Common myeloid progenitor, CD34-positive (primary cell): ENCODE measurements around the gene TRAF7.

Experiments used
- CTCF ChIA-PET: fragments of 350-600 bp; sonication (Branson Sonifier 250); formaldehyde crosslinking; loops from one replicate; lab custom pipeline; 2021; ENCODE audit warnings: antibody characterized with exemption; lab: Charles Lee
- POLR2A ChIA-PET: fragments of 350-600 bp; sonication (Branson Sonifier 250); formaldehyde crosslinking; loops from one replicate; lab custom pipeline; 2021; ENCODE audit warnings: antibody characterized with exemption; lab: Charles Lee
- DNase-seq, 3 donors: peaks; one replicate each; pipeline versions ENCODE4 v3.0.0 to v3.0.0-alpha.2; 2013
- H3K27ac ChIP-seq, 2 experiments: 1 replicate in 1 of 2; 2 replicates in 1 of 2; pipeline ENCODE4 v1.7.0; 2013; ENCODE audit warnings: inconsistent platforms in 2 of 2, low read length in 2 of 2, mild to moderate bottlenecking in 2 of 2, low read depth in 1 of 2, moderate library complexity in 1 of 2; ENCODE audit not compliant: severe bottlenecking in 2 of 2, insufficient read depth in 1 of 2, poor library complexity in 1 of 2
- H3K27me3 ChIP-seq, 5 experiments: replicated peaks in 2 of 5; 1 replicate in 3 of 5; 2 replicates in 2 of 5; pipeline versions ENCODE4 v1.6.1 to v1.7.0; 2013; ENCODE audit warnings: low read length in 4 of 5, mild to moderate bottlenecking in 2 of 5, moderate library complexity in 2 of 5, inconsistent platforms in 1 of 5; ENCODE audit not compliant: insufficient read depth in 5 of 5, control insufficient read depth in 4 of 5
- H3K36me3 ChIP-seq, 4 experiments: 1 replicate in 2 of 4; 2 replicates in 2 of 4; pipeline versions ENCODE4 v1.6.1 to v1.7.0; 2013; ENCODE audit warnings: low read length in 3 of 4, control low read depth in 1 of 4, mild to moderate bottlenecking in 1 of 4; ENCODE audit not compliant: control insufficient read depth in 4 of 4, insufficient read depth in 4 of 4
- H3K4me1 ChIP-seq, 4 experiments: 1 replicate in 3 of 4; 2 replicates in 1 of 4; pipeline versions ENCODE4 v1.6.1 to v1.7.1; 2013; ENCODE audit warnings: low read length in 3 of 4, mild to moderate bottlenecking in 3 of 4, control low read depth in 1 of 4, inconsistent platforms in 1 of 4, moderate library complexity in 1 of 4; ENCODE audit not compliant: control insufficient read depth in 4 of 4, insufficient read depth in 4 of 4; ENCODE audit errors: control extremely low read depth in 1 of 4
- H3K4me3 ChIP-seq, 7 experiments: 1 replicate in 4 of 7; 2 replicates in 3 of 7; pipeline versions ENCODE4 v1.5.1 to v1.7.0; 2013; ENCODE audit warnings: mild to moderate bottlenecking in 7 of 7, low read length in 6 of 7, moderate library complexity in 6 of 7, inconsistent platforms in 2 of 7, low read depth in 2 of 7, control low read depth in 1 of 7; ENCODE audit not compliant: insufficient read depth in 4 of 7, control insufficient read depth in 1 of 7; ENCODE audit errors: extremely low read depth in 1 of 7
- H3K9me3 ChIP-seq, 5 experiments: 1 replicate in 4 of 5; 2 replicates in 1 of 5; pipeline versions ENCODE4 v1.6.1 to v1.7.1; 2013; ENCODE audit warnings: low read length in 4 of 5, mild to moderate bottlenecking in 2 of 5, inconsistent platforms in 1 of 5, low read depth in 1 of 5, moderate library complexity in 1 of 5; ENCODE audit not compliant: control insufficient read depth in 4 of 5, insufficient read depth in 2 of 5; ENCODE audit errors: control extremely low read depth in 1 of 5
- WGBS: methylation state at CpG from one replicate; pipeline ENCODE4 v1.1.5; 2013; ENCODE audit not compliant: insufficient coverage; 5-methylcytosine and 5-hydroxymethylcytosine counted together

The TRAF7 gene

GRCh38 chr16:2173916-2174315 lies 18.3 kb downstream of the TRAF7 start:
- Histone ChIP-seq H3K9me3 (no peaks in the 10 kb centered on the region), H3K4me3 (no peak overlapping the region), H3K4me1 (no peaks in the 10 kb centered on the region), H3K36me3 (peaks cover 2 to 84% (median 48%) of the 10 kb centered on the region in 4 experiments), H3K27me3 (peaks cover 0 to 6% (median 0%) of the 10 kb centered on the region in 5 experiments), H3K27ac (no peak overlapping the region)
- 96% methylated on average over 4 of the region's 4 CpGs for WGBS
- CTCF ChIA-PET = no interaction called here
- DNase-seq = no peak
- POLR2A ChIA-PET = interaction anchor here (0.6 kb wide), 1 partner anchor 44 kb away, joined by 3 read pairs; no protein-coding TSS in a partner anchor

DNA sequence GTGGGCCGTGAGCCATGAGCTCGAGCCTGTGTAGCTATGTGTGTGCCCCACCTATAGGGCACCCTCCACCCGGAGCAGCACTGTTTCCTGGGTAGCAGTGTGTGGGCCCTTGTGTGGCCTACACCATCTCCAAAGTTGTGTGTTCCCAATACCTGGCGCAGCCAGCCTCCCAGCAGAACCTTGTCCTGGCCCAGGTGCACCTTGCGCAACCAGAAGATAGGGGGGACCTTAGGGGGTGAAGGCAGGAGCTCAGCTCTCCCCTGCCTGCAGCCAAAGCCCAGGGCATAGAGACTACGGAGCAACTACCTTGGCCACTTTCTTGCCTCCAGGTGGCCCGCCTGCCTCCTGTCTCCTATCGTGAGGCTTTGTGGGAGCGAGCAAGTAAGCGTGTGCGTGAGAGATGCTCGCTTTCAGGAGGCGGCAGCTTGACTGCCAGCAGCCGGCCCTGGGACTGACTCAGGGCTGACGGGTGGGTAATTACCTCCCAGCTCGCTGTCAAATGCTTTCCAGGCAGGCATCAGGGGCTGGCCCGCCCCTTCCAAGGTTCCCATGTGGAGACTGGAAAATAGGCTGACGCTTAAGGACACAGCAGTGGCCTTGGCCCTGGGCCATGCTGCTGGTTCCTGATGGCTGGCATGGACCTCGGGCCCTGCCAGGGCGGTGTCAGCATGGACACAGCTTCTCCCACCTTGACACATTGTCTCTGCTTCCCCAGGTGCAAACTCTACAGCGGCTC lies 19.0 kb downstream of the TRAF7 start:
- ChIA-PET CTCF (no interaction called here), POLR2A (interaction anchor here (0.5 kb wide), 1 partner anchor 270 kb away, joined by 8 read pairs; no protein-coding TSS in a partner anchor)
- Histone ChIP-seq H3K36me3 (peaks cover 2 to 82% (median 45%) of the 10 kb centered on the region in 4 experiments), H3K4me1 (no peaks in the 10 kb centered on the region), H3K4me3 (no peak overlapping the region), H3K27ac (no peak overlapping the region), H3K27me3 (peaks cover 0 to 11% (median 0%) of the 10 kb centered on the region in 5 experiments), H3K9me3 (no peaks in the 10 kb centered on the region)
- WGBS = 96% methylated on average over 21 of the region's 21 CpGs
- no peak for DNase-seq

DNA sequence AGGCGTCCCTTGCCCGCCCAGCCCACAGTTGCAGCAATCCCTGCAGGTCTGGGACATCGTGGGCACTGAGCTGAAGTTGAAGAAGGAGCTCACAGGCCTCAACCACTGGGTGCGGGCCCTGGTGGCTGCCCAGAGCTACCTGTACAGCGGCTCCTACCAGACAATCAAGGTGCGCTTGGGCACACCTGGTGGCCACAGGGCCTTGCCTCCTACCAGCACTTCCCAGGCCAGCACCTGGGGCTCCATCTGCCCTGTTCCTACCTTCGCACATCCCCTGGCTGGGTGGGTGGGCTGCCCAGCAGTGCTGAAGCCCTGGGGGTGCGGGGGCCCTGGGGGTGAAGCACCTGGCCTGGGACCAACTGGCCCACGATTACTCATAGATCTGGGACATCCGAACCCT lies 19.9 kb downstream of the TRAF7 start:
- H3K27me3 ChIP-seq = peaks cover 0 to 13% (median 0%) of the 10 kb centered on the region in 5 experiments
- H3K4me3 ChIP-seq = no peak overlapping the region
- DNase-seq = no peak
- no peaks in the 10 kb centered on the region for H3K4me1 ChIP-seq
- CTCF ChIA-PET = no interaction called here
- POLR2A ChIA-PET = no interaction called here
- WGBS = 96% methylated on average over 10 of the region's 10 CpGs
- H3K36me3 ChIP-seq = peaks cover 2 to 74% (median 43%) of the 10 kb centered on the region in 4 experiments
- H3K27ac ChIP-seq = no peak overlapping the region
- no peaks in the 10 kb centered on the region for H3K9me3 ChIP-seq

DNA sequence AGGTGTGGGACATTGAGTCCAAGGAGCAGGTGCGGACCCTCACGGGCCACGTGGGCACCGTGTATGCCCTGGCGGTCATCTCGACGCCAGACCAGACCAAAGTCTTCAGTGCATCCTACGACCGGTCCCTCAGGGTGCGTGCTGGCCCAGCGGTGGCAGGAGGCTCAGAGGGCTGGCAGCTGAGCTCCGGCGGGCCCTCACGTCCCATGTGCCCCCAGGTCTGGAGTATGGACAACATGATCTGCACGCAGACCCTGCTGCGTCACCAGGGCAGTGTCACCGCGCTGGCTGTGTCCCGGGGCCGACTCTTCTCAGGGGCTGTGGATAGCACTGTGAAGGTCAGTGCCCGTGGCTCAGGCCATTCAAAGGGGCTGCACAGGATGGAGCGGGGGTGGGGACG lies 20.5 kb downstream of the TRAF7 start:
- Histone ChIP-seq H3K27ac (no peak overlapping the region), H3K4me3 (no peak overlapping the region), H3K36me3 (peaks cover 2 to 70% (median 40%) of the 10 kb centered on the region in 4 experiments), H3K27me3 (peaks cover 0 to 13% (median 0%) of the 10 kb centered on the region in 5 experiments), H3K4me1 (no peaks in the 10 kb centered on the region), H3K9me3 (no peaks in the 10 kb centered on the region)
- CTCF ChIA-PET = no interaction called here
- no peak for DNase-seq
- 96% methylated on average over 23 of the region's 23 CpGs for WGBS
- POLR2A ChIA-PET = no interaction called here

DNA sequence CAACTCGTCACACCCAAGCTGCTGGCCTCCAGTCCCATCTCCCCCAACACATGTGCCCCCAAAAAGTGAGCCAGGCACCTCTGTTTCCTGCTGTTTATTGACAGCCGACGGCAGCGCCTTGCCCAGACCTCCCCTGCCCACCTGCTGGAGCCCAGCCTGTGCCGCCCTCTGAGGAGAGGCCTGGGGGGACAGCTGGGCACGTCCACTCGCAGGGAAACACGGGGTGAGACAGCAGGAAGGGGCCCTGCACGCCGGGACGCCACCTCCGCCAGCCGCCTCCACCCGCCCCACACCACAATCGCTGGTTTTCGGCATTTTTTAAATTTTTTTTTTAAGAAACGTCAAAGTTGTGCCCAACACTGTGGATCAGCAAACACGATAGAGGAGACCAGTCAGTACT lies 21.5 kb downstream of the TRAF7 start:
- Histone ChIP-seq H3K9me3 (no peaks in the 10 kb centered on the region), H3K4me1 (no peaks in the 10 kb centered on the region), H3K27ac (no peak overlapping the region), H3K27me3 (peaks cover 0 to 13% (median 0%) of the 10 kb centered on the region in 5 experiments), H3K36me3 (peaks cover 2 to 59% (median 35%) of the 10 kb centered on the region in 4 experiments), H3K4me3 (no peak overlapping the region)
- POLR2A ChIA-PET = no interaction called here
- 90% methylated on average over 18 of the region's 18 CpGs for WGBS
- no peak for DNase-seq
- CTCF ChIA-PET = interaction anchor here (1.2 kb wide), 1 partner anchor 14 kb away, joined by 3 read pairs; no protein-coding TSS in a partner anchor

- Histone ChIP-seq H3K4me3 (no peak overlapping the region), H3K27me3 (peaks cover 0 to 13% (median 0%) of the 10 kb centered on the region in 5 experiments), H3K4me1 (no peaks in the 10 kb centered on the region), H3K27ac (no peak overlapping the region), H3K36me3 (peaks cover 2 to 56% (median 34%) of the 10 kb centered on the region in 4 experiments), H3K9me3 (no peaks in the 10 kb centered on the region)
- ChIA-PET CTCF (interaction anchor here (0.8 to 1.2 kb wide), 2 partner anchors 14 to 17 kb away, joined by 3 read pairs; no protein-coding TSS in a partner anchor), POLR2A (no interaction called here)
- no peak for DNase-seq
- WGBS = over 99% methylated on average over 11 of the region's 20 CpGs
Observed at GRCh38 chr16:2177561-2177960, 22.0 kb downstream of the TRAF7 start.
